GM19043 (cell line): ENCODE data around the gene TRIM72.
"Not testable (repeated sequence)": the region's sequence is repeated elsewhere in the genome, so short reads cannot be mapped to it uniquely, and the experiment has no call there.

ENCODE experiments used
- ATAC-seq: cut with Tn5 transposase; IDR thresholded peaks from one replicate; pipeline ENCODE4 v1.9.1; 2021; ENCODE audit warnings: low read depth; ENCODE audit not compliant: unreplicated experiment

Gene TRIM72

GRCh38 chr16:31213342-31213741, 577 bp upstream of the TRIM72 start:
- ATAC-seq, result no peak

DNA sequence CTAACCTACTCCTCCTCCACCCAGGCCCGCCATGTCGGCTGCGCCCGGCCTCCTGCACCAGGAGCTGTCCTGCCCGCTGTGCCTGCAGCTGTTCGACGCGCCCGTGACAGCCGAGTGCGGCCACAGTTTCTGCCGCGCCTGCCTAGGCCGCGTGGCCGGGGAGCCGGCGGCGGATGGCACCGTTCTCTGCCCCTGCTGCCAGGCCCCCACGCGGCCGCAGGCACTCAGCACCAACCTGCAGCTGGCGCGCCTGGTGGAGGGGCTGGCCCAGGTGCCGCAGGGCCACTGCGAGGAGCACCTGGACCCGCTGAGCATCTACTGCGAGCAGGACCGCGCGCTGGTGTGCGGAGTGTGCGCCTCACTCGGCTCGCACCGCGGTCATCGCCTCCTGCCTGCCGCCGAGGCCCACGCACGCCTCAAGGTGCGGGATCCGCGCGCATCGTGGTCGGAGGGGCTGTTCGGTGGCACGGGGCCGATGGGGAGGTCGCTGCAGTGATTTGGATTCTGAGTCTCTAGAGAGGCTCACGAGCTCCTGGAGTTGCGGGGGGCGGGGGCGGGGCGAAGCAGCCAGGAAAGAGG, 878 bp downstream of the TRIM72 start:
- no peak for ATAC-seq

DNA sequence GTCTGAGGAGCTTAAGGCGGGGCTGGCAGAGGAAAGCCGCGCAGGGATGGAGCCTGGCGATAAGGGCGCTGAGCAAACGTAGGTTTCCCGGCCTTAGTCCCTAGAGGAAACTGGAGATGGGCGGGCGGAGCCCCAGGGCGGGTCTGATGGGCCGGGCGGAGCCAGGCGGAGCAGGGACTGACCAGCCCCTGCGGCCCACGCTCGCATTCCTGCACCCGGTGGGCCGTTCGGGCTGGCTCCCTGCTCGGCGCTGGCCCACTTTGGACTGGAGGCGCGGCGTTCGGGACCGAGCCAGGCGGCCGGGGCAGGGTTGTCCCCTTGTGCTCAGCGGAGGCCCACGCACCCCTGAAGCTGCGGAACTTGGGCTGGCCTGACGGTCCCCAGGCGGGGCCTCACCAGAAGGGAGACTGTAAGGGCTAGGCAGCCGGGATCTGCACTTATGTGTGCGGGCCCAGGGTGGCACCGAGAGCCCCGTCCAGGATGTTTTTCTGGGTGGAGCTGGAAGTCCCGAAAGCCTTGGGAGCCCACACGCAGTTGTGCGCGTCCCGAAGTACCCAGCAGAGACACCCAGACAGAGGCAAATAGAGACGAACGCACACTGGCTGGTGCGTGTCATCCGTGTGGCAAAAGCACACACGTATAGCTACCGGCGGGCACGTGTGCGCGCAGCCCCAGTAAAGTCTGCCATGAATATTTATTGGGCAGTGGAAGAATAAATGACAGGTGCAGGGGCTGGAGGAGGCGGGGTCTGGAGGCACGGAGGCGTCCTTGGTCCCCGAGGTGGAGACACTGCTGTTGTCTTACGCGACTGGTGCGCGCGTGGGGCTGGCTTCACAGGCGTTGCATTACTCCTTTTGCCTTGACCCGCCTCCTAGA, 1.6 kb downstream of the TRIM72 start:
- ATAC-seq, result no peak

DNA sequence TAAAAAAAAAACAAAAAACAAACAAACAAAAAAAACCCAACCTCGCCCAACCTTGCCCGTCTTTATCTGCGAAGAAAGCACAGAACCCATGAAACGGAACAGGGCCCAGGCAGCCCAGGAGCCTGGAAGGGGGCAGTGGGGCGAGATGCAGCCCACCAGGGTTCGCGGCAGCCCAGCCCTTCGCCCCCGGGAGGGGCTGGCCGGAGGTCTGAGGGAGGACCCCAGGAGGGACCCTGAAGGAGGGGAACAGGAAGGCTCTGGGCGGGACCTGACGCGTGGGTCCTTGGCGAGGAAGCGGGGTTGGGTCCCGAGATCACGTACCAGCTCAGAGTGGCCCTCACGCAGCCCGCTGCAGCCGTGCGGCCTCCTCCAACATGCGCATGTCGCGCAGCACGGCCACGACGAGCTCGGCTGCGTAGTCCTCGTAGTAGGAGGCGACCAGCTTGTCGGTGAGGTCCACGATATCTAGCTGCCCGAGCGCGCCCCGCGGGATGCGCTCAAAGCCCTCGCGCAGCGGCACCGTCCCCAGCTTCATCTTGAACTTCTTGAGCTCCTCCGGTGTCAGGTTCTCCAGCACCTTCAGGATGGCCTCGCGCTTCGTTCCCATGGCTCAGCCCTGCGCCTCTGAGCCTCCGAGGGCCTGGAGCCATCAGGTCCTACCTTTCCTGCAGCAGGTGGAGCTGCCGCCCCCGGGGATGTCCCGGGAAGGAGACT, 2.7 kb downstream of the TRIM72 start, which contains the start of gene PYDC1:
PYDC1 (minus strand) TSS at position 714 of the 714 bp plus-strand sequence; CDS start at position 607, 107 bp downstream.
- no peak for ATAC-seq

- no peak for ATAC-seq
Observed at GRCh38 chr16:31217136-31217530, 3.2 kb downstream of the TRIM72 start.

- ATAC-seq, result no peak
Observed at GRCh38 chr16:31219154-31219741, 5.3 kb downstream of the TRIM72 start.

DNA sequence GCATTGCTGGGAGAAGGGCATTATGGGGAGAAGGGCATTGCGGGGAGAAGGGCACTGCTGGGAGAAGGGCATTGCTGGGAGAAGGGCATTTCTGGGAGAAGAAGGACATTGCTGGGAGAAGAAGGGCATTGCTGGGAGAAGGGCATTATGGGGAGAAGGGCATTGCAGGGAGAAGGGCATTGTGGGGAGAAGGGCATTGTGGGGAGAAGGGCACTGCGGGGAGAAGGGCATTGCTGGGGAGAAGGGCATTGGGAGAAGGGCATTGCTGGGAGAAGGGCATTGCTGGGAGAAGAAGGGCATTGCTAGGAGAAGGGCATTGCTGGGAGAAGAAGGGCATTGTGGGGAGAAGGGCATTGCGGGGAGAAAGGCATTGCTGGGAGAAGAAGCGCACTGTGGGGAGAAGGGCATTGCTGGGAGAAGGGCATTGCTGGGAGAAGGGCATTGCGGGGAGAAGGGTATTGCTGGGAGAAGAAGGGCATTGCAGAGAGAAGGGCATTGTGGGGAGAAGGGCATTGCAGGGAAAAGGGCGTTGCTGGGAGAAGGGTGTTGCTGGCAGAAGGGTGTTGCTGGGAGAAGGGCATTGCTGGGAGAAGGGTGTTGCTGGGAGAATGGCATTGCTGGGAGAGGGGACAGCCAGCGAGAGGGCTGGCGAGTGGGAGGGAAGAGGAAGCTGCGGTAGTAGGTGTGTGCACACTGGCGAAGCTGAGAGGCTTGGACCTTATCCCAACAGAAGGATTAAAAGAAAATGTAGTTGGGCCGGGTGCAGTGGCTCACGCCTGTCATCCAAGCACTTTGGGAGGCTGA, 7.6 kb downstream of the TRIM72 start:
- ATAC-seq, result no peak

DNA sequence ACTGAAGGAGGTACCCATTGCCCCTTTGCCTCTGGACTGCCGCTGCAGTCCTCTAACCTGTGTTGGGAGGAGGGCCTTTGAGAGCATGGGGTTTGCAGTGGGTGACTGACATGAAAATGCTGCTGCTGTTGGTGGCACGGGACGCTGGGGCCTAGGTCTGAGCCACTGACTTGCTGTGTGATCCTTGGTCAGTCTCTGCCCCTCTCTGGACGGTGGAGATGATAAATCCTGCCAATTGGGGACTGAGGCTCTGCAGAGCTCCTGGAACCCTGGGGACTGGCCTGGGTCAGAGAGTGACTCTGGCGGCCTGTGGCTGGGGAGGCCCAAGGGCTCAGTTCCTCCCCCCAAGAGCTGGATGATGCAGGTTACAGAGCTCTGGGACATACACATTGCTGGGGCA, 9.1 kb downstream of the TRIM72 start:
- ATAC-seq, result no peak

DNA sequence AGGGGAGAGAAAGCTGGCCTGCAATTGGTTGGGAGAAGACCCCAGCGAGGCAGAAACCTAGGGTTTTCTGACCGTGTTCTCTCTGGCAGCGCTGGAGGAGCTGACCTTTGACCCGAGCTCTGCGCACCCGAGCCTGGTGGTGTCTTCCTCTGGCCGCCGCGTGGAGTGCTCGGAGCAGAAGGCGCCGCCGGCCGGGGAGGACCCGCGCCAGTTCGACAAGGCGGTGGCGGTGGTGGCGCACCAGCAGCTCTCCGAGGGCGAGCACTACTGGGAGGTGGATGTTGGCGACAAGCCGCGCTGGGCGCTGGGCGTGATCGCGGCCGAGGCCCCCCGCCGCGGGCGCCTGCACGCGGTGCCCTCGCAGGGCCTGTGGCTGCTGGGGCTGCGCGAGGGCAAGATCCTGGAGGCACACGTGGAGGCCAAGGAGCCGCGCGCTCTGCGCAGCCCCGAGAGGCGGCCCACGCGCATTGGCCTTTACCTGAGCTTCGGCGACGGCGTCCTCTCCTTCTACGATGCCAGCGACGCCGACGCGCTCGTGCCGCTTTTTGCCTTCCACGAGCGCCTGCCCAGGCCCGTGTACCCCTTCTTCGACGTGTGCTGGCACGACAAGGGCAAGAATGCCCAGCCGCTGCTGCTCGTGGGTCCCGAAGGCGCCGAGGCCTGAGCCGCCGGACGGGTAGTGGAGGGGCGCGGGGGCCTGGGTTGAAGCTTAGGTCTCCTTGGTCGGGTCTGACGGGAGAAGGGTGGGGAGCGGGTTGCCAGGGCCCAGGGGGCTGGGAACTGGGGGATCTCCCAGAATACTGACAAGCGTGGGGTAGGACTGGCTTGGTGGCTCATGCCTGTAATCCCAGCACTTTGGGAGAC, 10.4 kb downstream of the TRIM72 start:
- no peak for ATAC-seq

DNA sequence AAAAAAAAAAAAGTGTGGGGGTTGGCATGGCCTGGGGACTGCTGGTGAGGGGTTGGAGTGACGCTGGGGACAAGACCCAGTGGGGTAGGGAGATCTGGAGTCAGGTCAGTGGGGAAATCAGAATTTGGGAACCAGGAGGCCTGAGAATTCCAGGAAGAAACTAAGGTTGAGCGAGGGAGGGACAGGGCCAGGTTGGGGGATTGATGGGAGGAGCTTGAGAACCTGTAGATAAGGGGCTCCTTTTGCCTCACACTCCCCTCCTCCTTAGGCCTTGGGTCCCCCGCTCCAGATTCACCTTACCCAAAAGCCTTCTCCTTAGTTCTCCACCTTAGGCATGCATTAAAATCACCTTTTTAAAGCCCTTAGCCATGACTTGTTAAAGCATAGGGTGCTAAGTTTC, 11.3 kb downstream of the TRIM72 start:
- no peak for ATAC-seq

DNA sequence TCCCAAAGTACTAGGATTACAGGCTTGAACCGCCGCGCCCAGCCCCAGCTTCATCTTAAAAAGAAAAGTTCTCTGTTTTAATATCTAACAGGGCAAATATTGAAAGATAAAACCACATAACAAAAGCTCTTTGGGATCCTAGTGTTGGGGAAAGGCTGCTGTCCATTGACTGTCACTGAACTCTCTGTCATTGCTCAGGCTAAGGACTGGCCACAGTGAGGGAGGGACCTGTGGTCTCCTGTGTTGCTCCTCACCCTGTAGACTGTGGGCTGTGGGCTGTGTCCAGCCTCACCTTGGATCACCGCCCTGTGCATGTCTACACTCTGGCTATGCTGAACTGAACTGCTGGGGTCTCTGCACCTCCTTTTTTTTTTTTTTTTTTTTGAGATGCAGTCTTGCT, 14.3 kb downstream of the TRIM72 start:
- no peak for ATAC-seq

GRCh38 chr16:31229501-31229900, 15.6 kb downstream of the TRIM72 start:
- ATAC-seq, result no peak

- ATAC-seq, result no peak
Observed at GRCh38 chr16:31238041-31238440, 24.1 kb downstream of the TRIM72 start.

- ATAC-seq, result no peak
Observed at GRCh38 chr16:31242206-31242605, 28.3 kb downstream of the TRIM72 start.

- ATAC-seq, result no peak
Observed at GRCh38 chr16:31243734-31244670, 30.1 kb downstream of the TRIM72 start.

GRCh38 chr16:31245598-31245997, 31.7 kb downstream of the TRIM72 start:
- ATAC-seq, result not testable (repeated sequence)

DNA sequence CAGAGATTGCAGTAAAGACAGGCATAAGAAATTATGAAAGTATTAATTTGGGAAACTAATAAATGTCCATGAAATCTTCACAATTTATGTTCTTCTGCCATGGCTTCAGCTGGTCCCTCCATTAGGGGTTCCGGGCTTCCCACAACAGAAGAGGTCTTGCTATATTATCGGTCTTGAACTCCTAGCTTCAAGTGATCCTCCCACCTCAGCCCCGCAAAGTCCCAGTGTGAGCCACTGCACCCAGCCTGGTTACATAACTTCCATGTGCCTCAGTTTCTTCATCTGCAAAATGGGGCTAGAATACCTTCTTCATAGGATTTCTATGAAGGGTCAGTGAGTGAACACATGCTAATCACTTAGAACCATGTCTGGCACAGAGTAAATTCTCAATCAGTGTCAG, 32.4 kb downstream of the TRIM72 start:
- no peak for ATAC-seq

- ATAC-seq, result no peak
Observed at GRCh38 chr16:31248344-31248743, 34.4 kb downstream of the TRIM72 start.
